ENCODE measurements around the gene COL28A1.

- TF ChIP-seq, protein P1, sequence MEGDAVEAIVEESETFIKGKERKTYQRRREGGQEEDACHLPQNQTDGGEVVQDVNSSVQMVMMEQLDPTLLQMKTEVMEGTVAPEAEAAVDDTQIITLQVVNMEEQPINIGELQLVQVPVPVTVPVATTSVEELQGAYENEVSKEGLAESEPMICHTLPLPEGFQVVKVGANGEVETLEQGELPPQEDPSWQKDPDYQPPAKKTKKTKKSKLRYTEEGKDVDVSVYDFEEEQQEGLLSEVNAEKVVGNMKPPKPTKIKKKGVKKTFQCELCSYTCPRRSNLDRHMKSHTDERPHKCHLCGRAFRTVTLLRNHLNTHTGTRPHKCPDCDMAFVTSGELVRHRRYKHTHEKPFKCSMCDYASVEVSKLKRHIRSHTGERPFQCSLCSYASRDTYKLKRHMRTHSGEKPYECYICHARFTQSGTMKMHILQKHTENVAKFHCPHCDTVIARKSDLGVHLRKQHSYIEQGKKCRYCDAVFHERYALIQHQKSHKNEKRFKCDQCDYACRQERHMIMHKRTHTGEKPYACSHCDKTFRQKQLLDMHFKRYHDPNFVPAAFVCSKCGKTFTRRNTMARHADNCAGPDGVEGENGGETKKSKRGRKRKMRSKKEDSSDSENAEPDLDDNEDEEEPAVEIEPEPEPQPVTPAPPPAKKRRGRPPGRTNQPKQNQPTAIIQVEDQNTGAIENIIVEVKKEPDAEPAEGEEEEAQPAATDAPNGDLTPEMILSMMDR (IDR thresholded peaks at IDR 0.05) = no peak
- TF ChIP-seq POLR2A (IDR thresholded peaks at IDR 0.05) = no peak
Observed at GRCh38 chr7:7584653-7585052, 49.0 kb upstream of the COL28A1 start.

All from adrenal gland (tissue), 5 donors.